Measurements from ENCODE around the gene OR51T1.

The OR51T1 gene

GRCh38 chr11:4881860-4882500, at the start of gene OR51T1:
TSS of gene OR51T1 (plus strand) at chr11:4881900. CDS start at chr11:4881900, 0 bp downstream.
- Histone ChIP-seq H3K9me3 (replicated peaks; ENCODE audit: insufficient read depth, low read length) (no peaks in the 10 kb centered on the region), H3K9ac (ENCODE audit: low read length) (no peak within 1 kb of the TSS), H3F3A (ENCODE audit: insufficient read depth, low read length) (no peaks in the 10 kb centered on the region), H3K27me3 (replicated peaks; ENCODE audit: insufficient read depth, low read length) (no peaks in the 10 kb centered on the region), H3K27ac (ENCODE audit: low read length) (no peak within 1 kb of the TSS), H3K4me3 (ENCODE audit: low read length) (no peak within 1 kb of the TSS), H3K4me1 (ENCODE audit: low read length) (no peaks in the 10 kb centered on the region), H4K20me1 (ENCODE audit: insufficient read depth, low read length) (no peaks in the 10 kb centered on the region), H3K9me2 (replicated peaks; ENCODE audit: insufficient read depth, low read length) (no peaks in the 10 kb centered on the region), H3K36me3 (replicated peaks; ENCODE audit: insufficient read depth, low read length) (no peaks in the 10 kb centered on the region), H3K4me2 (ENCODE audit: low read depth, low read length) (no peak within 1 kb of the TSS), H3K79me2 (ENCODE audit: low read length) (no peaks in the 10 kb centered on the region), H2AFZ (ENCODE audit: low read length) (no peak within 1 kb of the TSS)
- DNase-seq: no peak
- no peak for TF ChIP-seq EZH2 (optimal IDR thresholded peaks at IDR 0.05; ENCODE audit: low read depth, low read length)
- no peak for TF ChIP-seq CTCF (IDR thresholded peaks at IDR 0.05; ENCODE audit: low read length)
- TF ChIP-seq EZH2phosphoT487 (IDR thresholded peaks at IDR 0.05; ENCODE audit: low read length): no peak

- Histone ChIP-seq H3K36me3 (replicated peaks; ENCODE audit: insufficient read depth, low read length) (no peaks in the 10 kb centered on the region), H3K9me3 (replicated peaks; ENCODE audit: insufficient read depth, low read length) (no peaks in the 10 kb centered on the region), H3K4me2 (ENCODE audit: low read depth, low read length) (no peak overlapping the region), H3K79me2 (ENCODE audit: low read length) (no peaks in the 10 kb centered on the region), H3K9me2 (replicated peaks; ENCODE audit: insufficient read depth, low read length) (no peaks in the 10 kb centered on the region), H4K20me1 (ENCODE audit: insufficient read depth, low read length) (no peaks in the 10 kb centered on the region), H3K4me3 (ENCODE audit: low read length) (no peak overlapping the region), H3K27ac (ENCODE audit: low read length) (no peak overlapping the region), H3F3A (ENCODE audit: insufficient read depth, low read length) (no peaks in the 10 kb centered on the region), H3K4me1 (ENCODE audit: low read length) (no peaks in the 10 kb centered on the region), H3K27me3 (replicated peaks; ENCODE audit: insufficient read depth, low read length) (no peaks in the 10 kb centered on the region), H3K9ac (ENCODE audit: low read length) (no peak overlapping the region), H2AFZ (ENCODE audit: low read length) (no peak overlapping the region)
- TF ChIP-seq CTCF (IDR thresholded peaks at IDR 0.05; ENCODE audit: low read length) (no peak), EZH2 (optimal IDR thresholded peaks at IDR 0.05; ENCODE audit: low read depth, low read length) (no peak), EZH2phosphoT487 (IDR thresholded peaks at IDR 0.05; ENCODE audit: low read length) (no peak)
- DNase-seq: no peak
Measured at GRCh38 chr11:4839851-4840549, 41.7 kb upstream of the OR51T1 start.

- DNase-seq: no peak
- Histone ChIP-seq H3K9me3 (replicated peaks; ENCODE audit: insufficient read depth, low read length) (no peaks in the 10 kb centered on the region), H3K4me1 (ENCODE audit: low read length) (no peaks in the 10 kb centered on the region), H3K9me2 (replicated peaks; ENCODE audit: insufficient read depth, low read length) (no peaks in the 10 kb centered on the region), H2AFZ (ENCODE audit: low read length) (no peak within 1 kb of the TSS), H3F3A (ENCODE audit: insufficient read depth, low read length) (no peaks in the 10 kb centered on the region), H3K9ac (ENCODE audit: low read length) (no peak within 1 kb of the TSS), H3K36me3 (replicated peaks; ENCODE audit: insufficient read depth, low read length) (no peaks in the 10 kb centered on the region), H3K27me3 (replicated peaks; ENCODE audit: insufficient read depth, low read length) (no peaks in the 10 kb centered on the region), H3K27ac (ENCODE audit: low read length) (no peak within 1 kb of the TSS), H3K79me2 (ENCODE audit: low read length) (no peaks in the 10 kb centered on the region), H4K20me1 (ENCODE audit: insufficient read depth, low read length) (no peaks in the 10 kb centered on the region), H3K4me2 (ENCODE audit: low read depth, low read length) (no peak within 1 kb of the TSS), H3K4me3 (ENCODE audit: low read length) (no peak within 1 kb of the TSS)
- no peak for TF ChIP-seq CTCF (IDR thresholded peaks at IDR 0.05; ENCODE audit: low read length)
- no peak for TF ChIP-seq EZH2phosphoT487 (IDR thresholded peaks at IDR 0.05; ENCODE audit: low read length)
- no peak for TF ChIP-seq EZH2 (optimal IDR thresholded peaks at IDR 0.05; ENCODE audit: low read depth, low read length)
Measured at GRCh38 chr11:4848908-4849532, 32.7 kb upstream of the OR51T1 start, which contains the start of gene OR51S1. TSS of gene OR51S1 (minus strand) at chr11:4849208. CDS start at chr11:4849208, 0 bp downstream.

Data from MM.1S (cell line).